ENCODE results near the gene ABAT. TPM values are rescaled to one million over a fixed set of nuclear protein-coding genes. Genes with fewer than 3 reads are reported as not detected.
"Not testable (repeated sequence)": the region's sequence is repeated elsewhere in the genome, so short reads cannot be mapped to it uniquely, and the experiment has no call there.

ABAT gene
- total and polyA plus RNA-seq, 4 experiments from 2014 or later, result 2.8 to 10.8 (median 6.5) TPM

DNA sequence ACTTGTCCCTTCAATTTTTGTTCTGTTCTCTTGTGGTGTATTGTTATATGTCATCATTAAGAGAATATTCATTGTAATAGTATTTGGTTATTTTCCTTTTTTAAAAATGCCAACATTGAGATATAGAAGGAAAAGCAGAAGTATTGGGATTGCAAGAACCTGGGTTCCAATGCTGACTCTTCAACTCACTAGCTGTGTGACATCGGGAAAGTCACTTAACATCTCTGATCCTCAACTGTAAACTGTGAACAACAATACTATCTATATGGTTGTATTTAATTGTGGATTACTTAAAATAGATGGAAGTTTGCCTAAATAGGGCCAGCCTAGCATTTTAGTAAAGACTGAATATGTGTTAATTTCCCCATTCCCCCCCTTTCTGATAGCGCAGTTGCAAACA is 67.2 kb downstream of the ABAT start:
- Histone ChIP-seq H3K36me3 (ENCODE audit: insufficient read depth, low read length) (no peaks in the 10 kb centered on the region), H3K9me3 (ENCODE audit: control insufficient read depth in 1 of 2, low read length in 2 of 2) (no peaks in the 10 kb centered on the region), H3K27ac (ENCODE audit: low read depth, low read length) (no peak overlapping the region), H3K4me1 (ENCODE audit: insufficient read depth, low read length) (no peaks in the 10 kb centered on the region), H3K4me3 (ENCODE audit: low read length in 2 of 2) (no peak overlapping the region), H3K27me3 (ENCODE audit: insufficient read depth, low read length) (no peaks in the 10 kb centered on the region)
- no peak for DNase-seq
- Mint-ChIP-seq H3K9me3 (no peaks in the 10 kb centered on the region), H3K4me3 (no peak overlapping the region), H3K36me3 (peaks cover 0 to 16% of the 10 kb centered on the region in 2 donors), H3K27me3 (no peaks in the 10 kb centered on the region), H3K4me1 (no peaks in the 10 kb centered on the region), H3K27ac (no peak overlapping the region)
- ChIA-PET POLR2A (ENCODE audit: partially characterized antibody) (no interaction called here), CTCF (ENCODE audit: partially characterized antibody) (no interaction called here)
- intact Hi-C loops (cut with micrococcal nuclease), result no loop called here

DNA sequence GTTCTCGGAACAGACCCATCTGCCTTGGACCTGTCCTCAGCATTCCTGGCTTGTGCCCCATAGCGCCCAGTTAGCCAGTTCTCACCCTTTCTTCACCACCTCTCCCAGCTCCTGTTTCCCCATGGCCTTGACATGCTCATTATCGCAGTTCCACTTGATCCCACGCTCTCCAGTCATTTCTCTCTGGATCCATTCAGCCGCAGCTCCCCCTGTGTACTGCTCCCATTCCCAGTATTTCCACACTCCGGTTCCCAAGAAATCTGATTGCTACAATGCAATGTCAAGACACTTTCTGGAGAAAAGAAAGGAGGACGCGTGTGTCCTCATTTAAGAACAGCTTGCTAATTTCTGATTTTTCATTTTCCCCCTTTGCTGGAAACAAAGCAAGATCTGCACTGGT is 67.7 kb downstream of the ABAT start:
- Histone ChIP-seq H3K36me3 (ENCODE audit: insufficient read depth, low read length) (no peaks in the 10 kb centered on the region), H3K4me3 (ENCODE audit: low read length in 2 of 2) (no peak overlapping the region), H3K27me3 (ENCODE audit: insufficient read depth, low read length) (no peaks in the 10 kb centered on the region), H3K27ac (ENCODE audit: low read depth, low read length) (no peak overlapping the region), H3K9me3 (ENCODE audit: control insufficient read depth in 1 of 2, low read length in 2 of 2) (no peaks in the 10 kb centered on the region), H3K4me1 (ENCODE audit: insufficient read depth, low read length) (no peaks in the 10 kb centered on the region)
- Mint-ChIP-seq H3K27ac (no peak overlapping the region), H3K36me3 (peaks cover 3 to 16% of the 10 kb centered on the region in 2 donors), H3K27me3 (no peaks in the 10 kb centered on the region), H3K4me3 (no peak overlapping the region), H3K4me1 (no peaks in the 10 kb centered on the region), H3K9me3 (no peaks in the 10 kb centered on the region)
- CTCF ChIA-PET (ENCODE audit: partially characterized antibody), result no interaction called here
- intact Hi-C loops (cut with micrococcal nuclease), result no loop called here
- POLR2A ChIA-PET (ENCODE audit: partially characterized antibody), result no interaction called here
- no peak for DNase-seq

DNA sequence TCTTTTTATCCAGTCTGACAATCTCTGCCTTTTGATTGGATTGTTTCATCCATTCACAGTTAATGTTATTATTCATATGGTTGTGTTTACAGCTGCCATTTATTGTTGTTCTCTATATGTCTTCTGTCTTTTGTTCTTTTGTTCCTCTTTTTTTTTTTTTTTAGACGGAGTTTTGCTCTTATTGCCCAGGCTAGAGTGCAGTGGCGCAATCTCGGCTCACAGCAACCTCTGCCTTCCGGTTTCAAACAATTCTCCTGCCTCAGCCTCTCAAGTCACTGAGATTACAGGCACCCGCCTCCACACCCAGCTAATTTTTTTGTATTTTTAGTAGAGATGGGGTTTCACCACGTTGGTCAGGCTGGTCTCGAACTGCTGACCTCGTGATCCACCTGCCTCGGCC is 74.5 kb downstream of the ABAT start:
- H3K27ac Mint-ChIP-seq; H3K27ac ChIP-seq (ENCODE audit: low read depth, low read length); intact Hi-C loops (cut with micrococcal nuclease); H3K27me3 Mint-ChIP-seq; H3K4me1 ChIP-seq (ENCODE audit: insufficient read depth, low read length); H3K27me3 ChIP-seq (ENCODE audit: insufficient read depth, low read length); H3K9me3 Mint-ChIP-seq; H3K36me3 ChIP-seq (ENCODE audit: insufficient read depth, low read length); DNase-seq; POLR2A ChIA-PET (ENCODE audit: partially characterized antibody); H3K9me3 ChIP-seq (ENCODE audit: control insufficient read depth in 1 of 2, low read length in 2 of 2); H3K4me1 Mint-ChIP-seq; H3K4me3 Mint-ChIP-seq; H3K4me3 ChIP-seq (ENCODE audit: low read length in 2 of 2): not testable (repeated sequence)
- peaks cover 11 to 27% of the 10 kb centered on the region in 2 donors for H3K36me3 Mint-ChIP-seq
- CTCF ChIA-PET (ENCODE audit: partially characterized antibody), result interaction anchor here (1.8 kb wide), 1 partner anchor 130 kb away, joined by 3 read pairs; no protein-coding TSS in a partner anchor

DNA sequence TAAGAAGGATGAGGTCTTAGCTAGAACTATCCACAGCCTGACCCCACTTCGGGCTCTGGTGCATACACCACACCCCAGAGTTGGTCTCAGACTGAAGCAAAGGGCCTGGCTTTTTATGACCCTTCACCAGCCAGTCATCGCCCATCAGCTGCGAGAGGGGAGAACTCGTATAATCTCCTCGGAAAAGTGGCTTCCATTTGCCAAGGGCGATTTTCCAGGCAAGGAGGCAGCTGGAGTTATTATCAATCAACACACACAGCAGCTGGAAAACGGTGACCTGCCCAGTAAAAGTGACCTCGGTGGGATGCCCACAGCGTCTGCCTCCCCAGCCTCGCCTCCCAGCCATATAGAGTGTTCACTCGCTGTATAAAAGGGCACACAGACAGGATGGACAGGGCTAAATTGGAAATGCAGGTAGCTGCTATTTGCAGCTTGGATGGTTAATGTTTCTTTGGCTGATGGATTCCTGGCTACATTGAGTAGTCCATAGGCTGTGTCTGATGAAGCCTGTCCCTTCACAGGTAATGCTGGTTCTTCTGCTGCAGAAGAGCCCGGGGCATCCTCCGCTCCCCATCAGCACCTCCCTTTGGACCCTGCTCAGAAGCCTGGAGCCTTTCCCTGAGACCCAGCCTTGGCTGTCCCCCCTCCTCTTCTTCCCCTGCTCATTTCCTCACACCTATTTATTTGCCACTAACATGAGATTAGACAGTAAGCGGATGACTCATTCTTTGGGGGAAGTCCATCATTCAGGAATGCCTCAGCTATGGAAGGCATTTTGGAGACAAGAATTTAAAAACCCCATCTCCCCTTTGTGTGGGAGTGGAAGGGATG is 77.3 kb downstream of the ABAT start:
- Histone ChIP-seq H3K27ac (ENCODE audit: low read depth, low read length) (no peak overlapping the region), H3K4me1 (ENCODE audit: insufficient read depth, low read length) (no peaks in the 10 kb centered on the region), H3K9me3 (ENCODE audit: control insufficient read depth in 1 of 2, low read length in 2 of 2) (no peaks in the 10 kb centered on the region), H3K27me3 (ENCODE audit: insufficient read depth, low read length) (no peaks in the 10 kb centered on the region), H3K36me3 (ENCODE audit: insufficient read depth, low read length) (no peaks in the 10 kb centered on the region), H3K4me3 (ENCODE audit: low read length in 2 of 2) (no peak overlapping the region)
- Mint-ChIP-seq H3K27me3 (no peaks in the 10 kb centered on the region), H3K36me3 (peaks cover 19 to 31% of the 10 kb centered on the region in 2 donors), H3K4me1 (no peaks in the 10 kb centered on the region), H3K4me3 (no peak overlapping the region), H3K27ac (no peak overlapping the region), H3K9me3 (no peaks in the 10 kb centered on the region)
- ChIA-PET CTCF (ENCODE audit: partially characterized antibody) (no interaction called here), POLR2A (ENCODE audit: partially characterized antibody) (no interaction called here)
- intact Hi-C loops (cut with micrococcal nuclease), result no loop called here
- DNase-seq, result no peak

- intact Hi-C loops (cut with micrococcal nuclease), result no loop called here
- no peak overlapping the region for H3K27ac Mint-ChIP-seq
- H3K9me3 Mint-ChIP-seq, result no peaks in the 10 kb centered on the region
- no peaks in the 10 kb centered on the region for H3K4me1 ChIP-seq (ENCODE audit: insufficient read depth, low read length)
- H3K9me3 ChIP-seq (ENCODE audit: control insufficient read depth in 1 of 2, low read length in 2 of 2), result no peaks in the 10 kb centered on the region
- no peaks in the 10 kb centered on the region for H3K27me3 Mint-ChIP-seq
- H3K27ac ChIP-seq (ENCODE audit: low read depth, low read length), result no peak overlapping the region
- ChIA-PET POLR2A (ENCODE audit: partially characterized antibody) (no interaction called here), CTCF (ENCODE audit: partially characterized antibody) (no interaction called here)
- peaks cover 16 to 38% of the 10 kb centered on the region in 2 donors for H3K36me3 Mint-ChIP-seq
- no peak overlapping the region for H3K4me3 Mint-ChIP-seq
- no peaks in the 10 kb centered on the region for H3K36me3 ChIP-seq (ENCODE audit: insufficient read depth, low read length)
- H3K4me3 ChIP-seq (ENCODE audit: low read length in 2 of 2), result no peak overlapping the region
- H3K4me1 Mint-ChIP-seq, result no peaks in the 10 kb centered on the region
- H3K27me3 ChIP-seq (ENCODE audit: insufficient read depth, low read length), result no peaks in the 10 kb centered on the region
- no peak for DNase-seq
These were observed 78.3 kb downstream of the ABAT start for GRCh38 chr16:8752706-8753105.

- no peak for DNase-seq
- POLR2A ChIA-PET (ENCODE audit: partially characterized antibody), result no interaction called here
- no peaks in the 10 kb centered on the region for H3K36me3 ChIP-seq (ENCODE audit: insufficient read depth, low read length)
- H3K4me3 ChIP-seq (ENCODE audit: low read length in 2 of 2), result no peak overlapping the region
- Mint-ChIP-seq H3K36me3 (peaks cover 19 to 38% of the 10 kb centered on the region in 2 donors), H3K9me3 (no peaks in the 10 kb centered on the region), H3K27me3 (no peaks in the 10 kb centered on the region), H3K4me1 (no peaks in the 10 kb centered on the region), H3K27ac (no peak overlapping the region), H3K4me3 (no peak overlapping the region)
- H3K4me1 ChIP-seq (ENCODE audit: insufficient read depth, low read length), result no peaks in the 10 kb centered on the region
- intact Hi-C loops (cut with micrococcal nuclease), result no loop called here
- CTCF ChIA-PET (ENCODE audit: partially characterized antibody), result no interaction called here
- no peaks in the 10 kb centered on the region for H3K27me3 ChIP-seq (ENCODE audit: insufficient read depth, low read length)
- H3K9me3 ChIP-seq (ENCODE audit: control insufficient read depth in 1 of 2, low read length in 2 of 2), result no peaks in the 10 kb centered on the region
- no peak overlapping the region for H3K27ac ChIP-seq (ENCODE audit: low read depth, low read length)
These were observed 79.1 kb downstream of the ABAT start for GRCh38 chr16:8753416-8754054.

DNA sequence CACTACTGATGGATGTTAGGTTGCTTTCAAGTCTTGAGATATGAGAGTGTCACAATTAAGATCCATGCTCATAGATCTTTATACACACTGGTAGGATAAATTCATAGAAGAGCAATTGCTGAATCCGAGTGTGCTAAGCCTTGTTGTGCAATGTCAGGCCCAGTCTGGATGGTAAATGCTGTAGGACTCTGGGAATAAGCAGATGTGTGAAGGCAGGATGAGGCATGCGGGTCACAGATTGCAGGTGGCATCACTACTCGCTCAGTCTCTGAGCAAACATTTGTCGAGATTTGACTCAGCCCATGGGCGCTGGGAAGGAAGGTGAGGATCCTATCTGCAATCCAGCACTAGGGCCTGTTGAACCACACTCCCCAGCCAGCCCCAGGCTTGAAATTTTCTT is 82.3 kb downstream of the ABAT start:
- H3K27me3 ChIP-seq (ENCODE audit: insufficient read depth, low read length), result no peaks in the 10 kb centered on the region
- ChIA-PET CTCF (ENCODE audit: partially characterized antibody) (no interaction called here), POLR2A (ENCODE audit: partially characterized antibody) (no interaction called here)
- intact Hi-C loops (cut with micrococcal nuclease), result no loop called here
- no peak overlapping the region for H3K4me3 Mint-ChIP-seq
- H3K9me3 Mint-ChIP-seq, result no peaks in the 10 kb centered on the region
- no peaks in the 10 kb centered on the region for H3K4me1 Mint-ChIP-seq
- H3K36me3 ChIP-seq (ENCODE audit: insufficient read depth, low read length), result no peaks in the 10 kb centered on the region
- DNase-seq, result no peak
- no peak overlapping the region for H3K27ac ChIP-seq (ENCODE audit: low read depth, low read length)
- no peaks in the 10 kb centered on the region for H3K27me3 Mint-ChIP-seq
- H3K9me3 ChIP-seq (ENCODE audit: control insufficient read depth in 1 of 2, low read length in 2 of 2), result no peaks in the 10 kb centered on the region
- no peak overlapping the region for H3K27ac Mint-ChIP-seq
- peaks cover 19 to 34% of the 10 kb centered on the region in 2 donors for H3K36me3 Mint-ChIP-seq
- H3K4me3 ChIP-seq (ENCODE audit: low read length in 2 of 2), result no peak overlapping the region
- no peaks in the 10 kb centered on the region for H3K4me1 ChIP-seq (ENCODE audit: insufficient read depth, low read length)
